ENCODE results near the gene SPRY4. TPM values are rescaled to one million over a fixed set of nuclear protein-coding genes. Genes with fewer than 3 reads are reported as not detected.

The SPRY4 gene
- total RNA-seq, 1 experiment from 2014 or later, result 7.7 TPM

DNA sequence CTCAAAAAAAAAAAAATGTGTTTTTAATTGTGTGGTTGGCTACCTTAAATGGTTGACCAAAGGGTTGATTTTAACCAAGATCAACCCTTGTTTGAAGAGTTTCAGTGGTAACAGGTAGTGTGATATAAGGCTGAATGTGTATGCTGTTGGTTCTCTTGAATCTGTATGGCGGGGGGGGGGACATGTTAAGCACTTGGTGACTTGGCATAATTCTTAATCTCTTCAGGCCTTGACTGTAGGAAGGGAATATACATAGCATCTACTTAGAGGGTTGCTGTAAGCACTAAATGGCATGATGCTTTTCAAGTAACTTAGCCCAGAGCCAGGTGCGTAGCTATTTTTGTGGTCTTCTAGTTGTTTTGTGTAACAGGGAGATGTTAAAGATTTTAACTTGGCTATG, 5.6 kb upstream of the SPRY4 start:
- peaks cover 22% of the 10 kb centered on the region for H3K4me1 Mint-ChIP-seq (ENCODE audit: low read depth, unreplicated experiment)
- H3K27me3 Mint-ChIP-seq (ENCODE audit: insufficient read depth, unreplicated experiment), result no peaks in the 10 kb centered on the region
- Histone ChIP-seq H3K36me3 (ENCODE audit: control insufficient read depth, insufficient read depth, low read length) (no peaks in the 10 kb centered on the region), H3K4me3 (ENCODE audit: low read depth, low read length) (no peak overlapping the region), H3K27me3 (replicated peaks; ENCODE audit: control insufficient read depth, insufficient read depth, low read length) (no peaks in the 10 kb centered on the region), H3K9me3 (no peaks in the 10 kb centered on the region), H3K4me1 (peaks cover 9% of the 10 kb centered on the region; the same call in 1 of the 2 replicates)
- no peak overlapping the region for H3K27ac Mint-ChIP-seq (ENCODE audit: unreplicated experiment)
- H3K9me3 Mint-ChIP-seq (ENCODE audit: unreplicated experiment), result no peaks in the 10 kb centered on the region
- TF ChIP-seq, protein P1, sequence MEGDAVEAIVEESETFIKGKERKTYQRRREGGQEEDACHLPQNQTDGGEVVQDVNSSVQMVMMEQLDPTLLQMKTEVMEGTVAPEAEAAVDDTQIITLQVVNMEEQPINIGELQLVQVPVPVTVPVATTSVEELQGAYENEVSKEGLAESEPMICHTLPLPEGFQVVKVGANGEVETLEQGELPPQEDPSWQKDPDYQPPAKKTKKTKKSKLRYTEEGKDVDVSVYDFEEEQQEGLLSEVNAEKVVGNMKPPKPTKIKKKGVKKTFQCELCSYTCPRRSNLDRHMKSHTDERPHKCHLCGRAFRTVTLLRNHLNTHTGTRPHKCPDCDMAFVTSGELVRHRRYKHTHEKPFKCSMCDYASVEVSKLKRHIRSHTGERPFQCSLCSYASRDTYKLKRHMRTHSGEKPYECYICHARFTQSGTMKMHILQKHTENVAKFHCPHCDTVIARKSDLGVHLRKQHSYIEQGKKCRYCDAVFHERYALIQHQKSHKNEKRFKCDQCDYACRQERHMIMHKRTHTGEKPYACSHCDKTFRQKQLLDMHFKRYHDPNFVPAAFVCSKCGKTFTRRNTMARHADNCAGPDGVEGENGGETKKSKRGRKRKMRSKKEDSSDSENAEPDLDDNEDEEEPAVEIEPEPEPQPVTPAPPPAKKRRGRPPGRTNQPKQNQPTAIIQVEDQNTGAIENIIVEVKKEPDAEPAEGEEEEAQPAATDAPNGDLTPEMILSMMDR (IDR thresholded peaks at IDR 0.05; ENCODE audit: insufficient read depth in 1 of 2, low read depth in 1 of 2, low read length in 1 of 2, severe bottlenecking in 1 of 2, unreplicated experiment in 1 of 2), result no peak
- intact Hi-C loops (cut with micrococcal nuclease; ENCODE audit: unreplicated experiment), result no loop called here
- H3K36me3 Mint-ChIP-seq (ENCODE audit: insufficient read depth, unreplicated experiment), result no peaks in the 10 kb centered on the region
- ChIA-PET POLR2A (no interaction called here), CTCF (no interaction called here)
- no peak for DNase-seq
- no TSS peak for BruUV-seq (replicated peaks)
- no peak overlapping the region for H3K4me3 Mint-ChIP-seq (ENCODE audit: unreplicated experiment)

DNA sequence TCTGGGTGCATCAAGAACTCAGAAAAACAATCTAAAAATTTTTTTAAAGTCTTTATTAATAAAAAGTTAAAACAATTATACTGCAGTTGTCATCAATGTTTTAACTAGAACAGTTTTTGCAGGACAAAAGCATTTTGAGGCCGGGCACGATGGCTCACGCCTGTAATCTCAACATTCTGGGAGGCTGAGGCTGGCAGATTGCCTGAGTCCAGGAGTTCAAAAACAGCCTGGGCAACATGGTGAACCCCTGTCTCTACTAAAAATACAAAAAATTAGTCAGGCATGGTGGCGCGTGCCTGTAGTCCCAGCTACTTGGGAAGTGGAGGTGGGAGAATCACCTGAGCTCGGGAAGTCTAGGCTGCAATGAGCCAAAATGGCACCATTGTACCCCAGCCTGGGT, 5.2 kb upstream of the SPRY4 start:
- Mint-ChIP-seq H3K4me1 (ENCODE audit: low read depth, unreplicated experiment) (peaks cover 22% of the 10 kb centered on the region), H3K27me3 (ENCODE audit: insufficient read depth, unreplicated experiment) (no peaks in the 10 kb centered on the region), H3K36me3 (ENCODE audit: insufficient read depth, unreplicated experiment) (no peaks in the 10 kb centered on the region), H3K4me3 (ENCODE audit: unreplicated experiment) (no peak overlapping the region), H3K27ac (ENCODE audit: unreplicated experiment) (no peak overlapping the region), H3K9me3 (ENCODE audit: unreplicated experiment) (no peaks in the 10 kb centered on the region)
- Histone ChIP-seq H3K4me3 (ENCODE audit: low read depth, low read length) (no peak overlapping the region), H3K4me1 (peaks cover 9% of the 10 kb centered on the region; the same call in 1 of the 2 replicates), H3K36me3 (ENCODE audit: control insufficient read depth, insufficient read depth, low read length) (no peaks in the 10 kb centered on the region), H3K9me3 (no peaks in the 10 kb centered on the region), H3K27me3 (replicated peaks; ENCODE audit: control insufficient read depth, insufficient read depth, low read length) (no peaks in the 10 kb centered on the region)
- DNase-seq, result no peak
- TF ChIP-seq, protein P1 (IDR thresholded peaks at IDR 0.05; ENCODE audit: insufficient read depth in 1 of 2, low read depth in 1 of 2, low read length in 1 of 2, severe bottlenecking in 1 of 2, unreplicated experiment in 1 of 2), result no peak
- ChIA-PET POLR2A (interaction anchor here (0.7 kb wide), 1 partner anchor 440 kb away, joined by 9 read pairs; no protein-coding TSS in a partner anchor), CTCF (no interaction called here)
- intact Hi-C loops (cut with micrococcal nuclease; ENCODE audit: unreplicated experiment), result no loop called here
- BruUV-seq (replicated peaks), result no TSS peak

DNA sequence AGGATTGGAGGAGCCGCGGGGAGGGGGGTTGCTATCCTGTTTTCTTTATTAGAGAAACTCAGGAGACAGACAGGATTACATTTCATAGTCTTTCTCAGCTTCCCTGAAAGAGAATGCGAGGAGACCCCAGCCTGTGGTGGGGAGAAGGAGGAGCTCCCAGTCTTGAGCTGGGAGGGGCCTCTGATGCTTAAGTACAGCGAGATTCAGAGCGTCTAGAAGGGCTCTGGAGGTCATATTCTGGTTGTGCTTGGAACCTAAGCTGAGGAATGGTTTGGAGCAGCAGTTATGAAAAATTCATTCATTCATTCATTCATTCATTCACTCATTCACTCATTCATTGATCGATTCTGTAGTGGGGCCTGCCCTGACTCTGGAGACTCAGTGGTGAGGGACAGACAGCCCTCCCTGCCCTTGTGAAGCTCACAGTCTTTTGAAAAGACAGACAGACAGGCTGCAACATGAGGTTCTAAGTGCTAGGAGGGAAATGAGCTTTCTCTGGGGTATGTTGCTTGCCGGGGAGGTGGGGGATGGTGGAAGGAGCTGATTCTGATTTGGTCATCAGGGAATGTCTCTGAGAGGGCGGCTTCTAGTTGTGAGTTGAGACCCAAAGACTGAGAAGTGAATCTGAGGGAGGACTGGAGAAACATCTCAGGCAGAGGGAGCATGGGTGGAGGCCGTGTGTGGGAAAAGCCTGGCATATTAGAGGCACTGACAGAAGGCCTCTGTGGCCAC, 2.5 kb upstream of the SPRY4 start:
- POLR2A ChIA-PET, result interaction anchor here (0.6 kb wide), 1 partner anchor 310 kb away, joined by 3 read pairs; no protein-coding TSS in a partner anchor

More for the DNA sequence above, 2.5 kb upstream of the SPRY4 start:
- Mint-ChIP-seq H3K9me3 (ENCODE audit: unreplicated experiment) (no peaks in the 10 kb centered on the region), H3K4me3 (ENCODE audit: unreplicated experiment) (peak overlapping the region; percentile 89), H3K27ac (ENCODE audit: unreplicated experiment) (peak overlapping the region; percentile 80), H3K36me3 (ENCODE audit: insufficient read depth, unreplicated experiment) (no peaks in the 10 kb centered on the region), H3K4me1 (ENCODE audit: low read depth, unreplicated experiment) (peaks cover 29% of the 10 kb centered on the region), H3K27me3 (ENCODE audit: insufficient read depth, unreplicated experiment) (no peaks in the 10 kb centered on the region)
- H3K4me1 ChIP-seq, result peaks cover 19% of the 10 kb centered on the region
- intact Hi-C loops (cut with micrococcal nuclease; ENCODE audit: unreplicated experiment), result no loop called here
- DNase-seq, result no peak
- TF ChIP-seq, protein P1 (IDR thresholded peaks at IDR 0.05; ENCODE audit: insufficient read depth in 1 of 2, low read depth in 1 of 2, low read length in 1 of 2, severe bottlenecking in 1 of 2, unreplicated experiment in 1 of 2), result no peak
- no peak overlapping the region for H3K4me3 ChIP-seq (ENCODE audit: low read depth, low read length)
- no peaks in the 10 kb centered on the region for H3K36me3 ChIP-seq (ENCODE audit: control insufficient read depth, insufficient read depth, low read length)
- H3K9me3 ChIP-seq, result no peaks in the 10 kb centered on the region
- no TSS peak for BruUV-seq (replicated peaks)
- CTCF ChIA-PET, result no interaction called here
- H3K27me3 ChIP-seq (replicated peaks; ENCODE audit: control insufficient read depth, insufficient read depth, low read length), result no peaks in the 10 kb centered on the region
